ENCODE data around the gene FIGNL2.

DNA sequence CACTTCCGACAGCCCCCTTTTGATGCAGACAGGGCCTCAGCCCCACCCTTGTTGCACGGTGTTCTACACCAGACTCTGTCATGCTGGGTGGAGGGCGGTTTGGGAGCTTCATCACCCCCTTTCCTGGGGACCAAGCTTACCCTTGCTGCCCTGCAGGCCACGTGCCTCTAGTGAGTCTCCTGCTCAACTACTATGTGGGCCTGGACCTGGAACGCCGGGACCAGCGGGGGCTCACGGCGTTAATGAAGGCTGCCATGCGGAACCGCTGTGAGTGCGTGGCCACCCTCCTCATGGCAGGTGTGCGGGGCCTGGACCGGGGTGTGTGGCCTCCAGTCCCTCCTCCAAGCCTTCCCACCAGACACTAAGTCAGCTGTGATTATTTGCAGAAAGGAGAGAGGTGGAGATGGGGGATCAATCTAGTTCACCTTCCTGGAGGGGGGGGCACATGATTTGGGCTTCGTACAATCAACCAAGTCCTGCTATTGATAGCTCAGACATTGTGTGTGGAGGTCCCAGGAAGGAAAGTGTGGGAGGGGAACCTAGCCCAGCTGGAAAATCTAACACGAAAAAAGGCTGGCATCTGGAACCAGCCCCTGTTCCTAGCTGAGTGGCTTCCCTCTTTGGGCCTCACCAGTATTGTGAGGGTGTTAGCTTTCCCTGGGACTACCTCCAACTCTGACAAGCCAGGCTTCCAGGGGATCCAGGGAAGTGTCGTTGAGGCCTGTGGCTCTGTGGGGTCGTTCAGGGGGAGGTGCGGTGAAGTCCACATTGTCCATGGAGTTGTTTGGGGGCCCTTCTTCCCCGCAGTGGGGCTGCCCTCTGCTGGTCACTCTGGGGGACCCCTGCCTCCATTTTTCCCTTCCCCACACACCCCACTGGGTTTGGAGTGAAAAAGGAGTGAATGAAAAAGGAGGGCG, 41.0 kb upstream of the FIGNL2 start:
- TF ChIP-seq CTCF (IDR thresholded peaks at IDR 0.05 in 8 of 11, conservative IDR thresholded peaks at IDR 0.05 in 3 of 11) (peak in 1 of 11 experiments; percentile 8), POLR2A (IDR thresholded peaks at IDR 0.05) (no peak), POLR2AphosphoS5 (IDR thresholded peaks at IDR 0.05) (no peak)

Data from spleen (tissue), 7 donors.